Smooth muscle cell (in vitro differentiated cells): ENCODE data around the gene ANKS3. TPM values are rescaled to one million over a fixed set of nuclear protein-coding genes. Genes with fewer than 3 reads are reported as not detected.

Experiments
- DNase-seq: peaks from one replicate; lab custom pipeline; 2025; ENCODE audit not compliant: unreplicated experiment; lab: John Stamatoyannopoulos, UW
- H2AFZ ChIP-seq: fragments of 200-600 bp; sonication (generic); 2 replicates; pipeline ENCODE4 v1.6.0; 2016; ENCODE audit warnings: antibody characterized with exemption, low read depth, mild to moderate bottlenecking
- H3F3A ChIP-seq: fragments of 200-600 bp; sonication (generic); 2 replicates; pipeline ENCODE4 v1.6.0; 2017; ENCODE audit warnings: antibody characterized with exemption, low read depth
- H3K27ac ChIP-seq: fragments of 200-600 bp; sonication (generic); 2 replicates; pipeline ENCODE4 v1.5.1; 2016; ENCODE audit warnings: low read depth, mild to moderate bottlenecking
- H3K27me3 ChIP-seq: fragments of 200-600 bp; sonication (generic); 2 replicates; pipeline ENCODE4 v1.6.1; 2016; ENCODE audit warnings: low read depth, mild to moderate bottlenecking
- H3K36me3 ChIP-seq: fragments of 200-600 bp; sonication (generic); 2 replicates; pipeline ENCODE4 v1.5.1; 2016; ENCODE audit warnings: low read depth
- H3K4me1 ChIP-seq: fragments of 200-600 bp; sonication (generic); 2 replicates; pipeline ENCODE4 v1.5.1; 2016; ENCODE audit warnings: low read depth
- H3K4me2 ChIP-seq: fragments of 200-600 bp; sonication (generic); 2 replicates; pipeline ENCODE4 v1.6.0; 2016; ENCODE audit warnings: mild to moderate bottlenecking
- H3K4me3 ChIP-seq: fragments of 200-600 bp; sonication (generic); 2 replicates; pipeline ENCODE4 v1.5.1; 2016; ENCODE audit warnings: mild to moderate bottlenecking
- H3K79me2 ChIP-seq: fragments of 200-600 bp; sonication (generic); 2 replicates; pipeline ENCODE4 v1.6.0; 2016; ENCODE audit warnings: low read depth, mild to moderate bottlenecking
- H3K9ac ChIP-seq: fragments of 200-600 bp; sonication (generic); 2 replicates; pipeline ENCODE4 v1.6.0; 2016; ENCODE audit warnings: low read depth
- H3K9me3 ChIP-seq: fragments of 200-600 bp; sonication (generic); replicated peaks from 2 replicates; pipeline ENCODE4 v1.5.1; 2016; ENCODE audit warnings: low read depth
- H4K20me1 ChIP-seq: fragments of 200-600 bp; sonication (generic); 2 replicates; pipeline ENCODE4 v1.6.0; 2016; ENCODE audit warnings: low read depth
- CTCF ChIP-seq: fragments of 200-600 bp; sonication (generic); IDR thresholded peaks from 2 replicates; pipeline ENCODE4 v1.5.1; 2017; ENCODE audit warnings: borderline replicate concordance, mild to moderate bottlenecking, antibody characterized with exemption; ENCODE audit not compliant: insufficient read depth, poor library complexity, severe bottlenecking
- WGBS: methylation state at CpG from one replicate; pipeline ENCODE4 v1.1.7; 2016; ENCODE audit warnings: low lambda C conversion rate; 5-methylcytosine and 5-hydroxymethylcytosine counted together
- polyA plus RNA-seq: library from polyadenylated mRNA; unstranded; fragments of >200 nt; fragmentation: Nextera tagmentation; extraction: Ambion mirVana; gene quantifications from 2 replicates; pipeline ENCODE4 v1.2.1, GENCODE V29; 2016
- total RNA-seq: library from RNA; depleted of rRNA; stranded (reverse); fragments of >200 nt; gene quantifications from 2 replicates; pipeline ENCODE4 v1.2.3, GENCODE V29; 2014

Gene ANKS3
- total and polyA plus RNA-seq, 2 experiments from 2014 or later = 15.3 to 15.6 TPM

DNA sequence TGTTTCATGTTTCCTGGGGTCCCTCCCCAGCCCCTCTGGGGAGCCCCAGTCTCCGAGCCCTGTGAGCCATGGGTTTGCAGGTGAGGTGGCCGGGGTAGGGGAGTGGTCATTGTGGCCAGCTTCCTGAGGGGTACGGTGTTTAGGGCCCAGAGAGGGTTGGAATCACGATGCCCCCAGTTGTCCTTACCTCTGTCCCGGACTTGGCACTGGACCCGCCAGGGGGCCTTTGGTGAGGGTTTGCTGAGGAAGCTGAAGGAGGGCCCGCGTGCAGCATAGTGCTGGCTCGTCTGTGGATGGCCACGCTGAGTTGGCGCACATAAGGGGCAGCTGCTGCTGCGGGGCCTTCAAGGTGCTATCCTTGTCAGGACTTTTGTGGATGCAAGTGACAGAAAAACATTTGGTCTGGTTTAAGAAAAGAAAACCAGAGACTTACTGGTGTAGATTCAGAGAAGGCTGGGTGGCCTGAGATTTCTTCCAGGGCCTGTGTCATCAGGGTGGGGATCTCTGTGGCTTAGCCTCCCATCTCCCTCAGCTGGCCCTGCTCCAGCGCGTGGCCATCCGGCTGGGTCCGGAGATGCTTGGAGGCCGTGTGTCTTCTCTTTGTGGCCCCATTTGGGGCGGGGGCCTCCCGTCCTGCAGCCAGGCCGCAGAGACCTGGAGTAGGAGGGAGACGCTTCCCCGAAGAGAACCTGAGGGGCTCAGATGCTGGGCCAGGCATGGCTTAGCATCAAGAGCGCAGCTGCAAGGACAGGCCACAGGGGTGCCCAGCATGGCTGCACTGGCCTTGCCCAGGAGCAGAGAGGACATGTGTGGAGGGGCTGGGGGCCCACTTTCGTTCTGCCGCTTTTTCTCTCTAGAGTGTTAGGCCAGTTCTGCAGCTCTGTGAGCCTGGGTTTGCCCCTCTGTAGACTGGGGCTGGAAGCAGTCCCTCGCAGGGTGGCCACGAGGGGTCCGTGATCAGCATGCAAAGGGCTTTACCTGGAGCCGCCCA is 74.4 kb downstream of the ANKS3 start:
- H3K79me2 ChIP-seq = no peaks in the 10 kb centered on the region
- no peak overlapping the region for H3K4me3 ChIP-seq
- peaks cover 82% of the 10 kb centered on the region for H4K20me1 ChIP-seq
- H3K27me3 ChIP-seq = no peaks in the 10 kb centered on the region
- no peak overlapping the region for H3K4me2 ChIP-seq
- no peaks in the 10 kb centered on the region for H3K4me1 ChIP-seq
- DNase-seq = no peak
- H3F3A ChIP-seq = no peaks in the 10 kb centered on the region
- no peaks in the 10 kb centered on the region for H3K36me3 ChIP-seq
- peak overlapping the region; percentile 33 for H3K27ac ChIP-seq
- no peak overlapping the region for H3K9ac ChIP-seq
- TF ChIP-seq CTCF = no peak
- no peak overlapping the region for H2AFZ ChIP-seq
- whole genome bisulfite sequencing = 97% methylated on average over 29 of the region's 29 CpGs
- H3K9me3 ChIP-seq = no peaks in the 10 kb centered on the region

GRCh38 chr16:4656695-4657686 is 77.1 kb downstream of the ANKS3 start:
- H4K20me1 ChIP-seq = peaks cover 75% of the 10 kb centered on the region
- no peaks in the 10 kb centered on the region for H3K79me2 ChIP-seq
- no peak overlapping the region for H3K4me2 ChIP-seq
- H2AFZ ChIP-seq = no peak overlapping the region
- no peak overlapping the region for H3K27ac ChIP-seq
- WGBS = 97% methylated on average over 24 of the region's 25 CpGs
- no peaks in the 10 kb centered on the region for H3K9me3 ChIP-seq
- TF ChIP-seq CTCF = no peak
- H3K9ac ChIP-seq = no peak overlapping the region
- no peaks in the 10 kb centered on the region for H3K4me1 ChIP-seq
- DNase-seq = no peak
- no peak overlapping the region for H3K4me3 ChIP-seq
- H3K27me3 ChIP-seq = no peaks in the 10 kb centered on the region
- H3F3A ChIP-seq = no peaks in the 10 kb centered on the region
- no peaks in the 10 kb centered on the region for H3K36me3 ChIP-seq

DNA sequence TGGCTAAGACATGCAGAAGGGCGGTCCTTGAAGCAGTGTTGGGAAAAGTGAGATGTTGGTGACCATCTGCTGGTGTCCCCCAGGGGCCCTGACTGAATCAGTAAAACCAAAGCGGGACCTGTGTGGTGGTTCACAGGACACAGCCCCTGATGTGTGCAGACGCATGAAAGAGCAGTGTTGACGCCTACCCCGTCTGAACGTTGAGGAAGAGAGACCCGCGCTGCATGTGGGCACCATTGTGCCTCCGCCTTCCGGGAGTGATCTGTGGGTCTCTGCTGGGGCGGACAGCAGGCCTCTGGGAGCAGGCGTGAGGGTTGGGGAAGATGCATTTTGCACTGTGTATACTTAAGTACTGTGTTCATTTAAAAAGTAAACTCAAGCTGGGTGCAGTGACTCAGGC is 77.8 kb downstream of the ANKS3 start:
- no peak for DNase-seq
- 94% methylated on average over 12 of the region's 12 CpGs for WGBS
- H3K4me1 ChIP-seq = no peaks in the 10 kb centered on the region
- H3K27ac ChIP-seq = no peak overlapping the region
- no peaks in the 10 kb centered on the region for H3K27me3 ChIP-seq
- H3K4me2 ChIP-seq = no peak overlapping the region
- no peaks in the 10 kb centered on the region for H3K36me3 ChIP-seq
- no peak for TF ChIP-seq CTCF
- no peaks in the 10 kb centered on the region for H3K79me2 ChIP-seq
- H4K20me1 ChIP-seq = peaks cover 75% of the 10 kb centered on the region
- no peak overlapping the region for H2AFZ ChIP-seq
- no peaks in the 10 kb centered on the region for H3K9me3 ChIP-seq
- H3F3A ChIP-seq = no peaks in the 10 kb centered on the region
- no peak overlapping the region for H3K4me3 ChIP-seq
- H3K9ac ChIP-seq = no peak overlapping the region
